ENCODE measurements around the gene HNRNPA3.

GRCh38 chr2:177250461-177250860 lies 37.9 kb downstream of the HNRNPA3 start:
- TF ChIP-seq CTCF (IDR thresholded peaks at IDR 0.05 in 2 of 3, conservative IDR thresholded peaks at IDR 0.05 in 1 of 3; ENCODE audit: borderline replicate concordance in 1 of 3, insufficient read depth in 1 of 3, low read depth in 2 of 3, low read length in 2 of 3) = no peak
- no peak for TF ChIP-seq JUND (IDR thresholded peaks at IDR 0.05)
- no peak for TF ChIP-seq POLR2A (IDR thresholded peaks at IDR 0.05; ENCODE audit: borderline replicate concordance, extremely low read depth, insufficient read depth, insufficient read length)
- TF ChIP-seq EZH2phosphoT487 (IDR thresholded peaks at IDR 0.05; ENCODE audit: borderline replicate concordance) = no peak
- no peak for TF ChIP-seq SP1 (IDR thresholded peaks at IDR 0.05; ENCODE audit: low read depth)
